Activated CD8-positive, alpha-beta memory T cell treated with anti-CD3 and anti-CD28 coated beads, Interleukin-2, amount 50 U/mL, for 4 hours (primary cell): Measurements from ENCODE around the gene PIK3R1.

Source experiments
- DNase-seq: peaks from one replicate; pipeline ENCODE4 v3.0.0-alpha.2; 2020

PIK3R1 gene

GRCh38 chr5:68299575-68299974 is 84.0 kb downstream of the PIK3R1 start:
- no peak for DNase-seq

GRCh38 chr5:68303038-68303738 is 87.6 kb downstream of the PIK3R1 start:
- no peak for DNase-seq

GRCh38 chr5:68303754-68304420 is 88.3 kb downstream of the PIK3R1 start:
- DNase-seq, result no peak

GRCh38 chr5:68304421-68305052 is 89.0 kb downstream of the PIK3R1 start:
- no peak for DNase-seq

GRCh38 chr5:68305223-68305870 is 89.8 kb downstream of the PIK3R1 start:
- DNase-seq, result no peak

GRCh38 chr5:68306361-68307014 is 90.9 kb downstream of the PIK3R1 start:
- DNase-seq, result no peak

- no peak for DNase-seq
Measured at GRCh38 chr5:68313336-68313735, 97.8 kb downstream of the PIK3R1 start.

- no peak for DNase-seq
Measured at GRCh38 chr5:68314465-68314864, 98.9 kb downstream of the PIK3R1 start.

- peak; percentile 20 for DNase-seq
Measured at GRCh38 chr5:68315679-68316271, 100.2 kb downstream of the PIK3R1 start.

- DNase-seq, result no peak
Measured at GRCh38 chr5:68316469-68316868, 100.9 kb downstream of the PIK3R1 start.

- DNase-seq, result no peak
Measured at GRCh38 chr5:68317646-68318045, 102.1 kb downstream of the PIK3R1 start.

- no peak for DNase-seq
Measured at GRCh38 chr5:68318955-68319705, 103.6 kb downstream of the PIK3R1 start.

- DNase-seq, result no peak
Measured at GRCh38 chr5:68319706-68320412, 104.3 kb downstream of the PIK3R1 start.

GRCh38 chr5:68320413-68320986 is 104.9 kb downstream of the PIK3R1 start:
- no peak for DNase-seq

- DNase-seq, result no peak
Measured at GRCh38 chr5:68325065-68325580, 109.6 kb downstream of the PIK3R1 start.

- DNase-seq, result no peak
Measured at GRCh38 chr5:68329554-68330255, 114.1 kb downstream of the PIK3R1 start.

- DNase-seq, result no peak
Measured at GRCh38 chr5:68330574-68330973, 115.0 kb downstream of the PIK3R1 start.

GRCh38 chr5:68331192-68332079 is 115.9 kb downstream of the PIK3R1 start:
- no peak for DNase-seq

- no peak for DNase-seq
Measured at GRCh38 chr5:68332080-68332451, 116.5 kb downstream of the PIK3R1 start.
